ENCODE results near the gene AMER2.

AMER2 gene

GRCh38 chr13:25157681-25158080 lies 14.4 kb downstream of the AMER2 start:
- TF ChIP-seq CTCF (IDR thresholded peaks at IDR 0.05; ENCODE audit: insufficient read depth, missing control alignments), result no peak
- no peak for DNase-seq (ENCODE audit: insufficient read length, low spot score)
- no peak for FAIRE-seq

- no peak for TF ChIP-seq CTCF (IDR thresholded peaks at IDR 0.05; ENCODE audit: insufficient read depth, missing control alignments)
Observed at GRCh38 chr13:25153736-25154135, 18.4 kb downstream of the AMER2 start.

GRCh38 chr13:25151626-25152195 lies 20.4 kb downstream of the AMER2 start:
- no peak for TF ChIP-seq CTCF (IDR thresholded peaks at IDR 0.05; ENCODE audit: insufficient read depth, missing control alignments)
- FAIRE-seq (no peak), DNase-seq (ENCODE audit: insufficient read length, low spot score) (no peak)

More at GRCh38 chr13:25153736-25154135, 18.4 kb downstream of the AMER2 start:
- DNase-seq (ENCODE audit: insufficient read length, low spot score) (no peak), FAIRE-seq (no peak)

GRCh38 chr13:25149711-25150110 lies 22.4 kb downstream of the AMER2 start:
- DNase-seq (ENCODE audit: insufficient read length, low spot score), result no peak
- FAIRE-seq, result no peak
- TF ChIP-seq CTCF (IDR thresholded peaks at IDR 0.05; ENCODE audit: insufficient read depth, missing control alignments), result no peak

GRCh38 chr13:25148402-25148771 lies 23.7 kb downstream of the AMER2 start:
- TF ChIP-seq CTCF (IDR thresholded peaks at IDR 0.05; ENCODE audit: insufficient read depth, missing control alignments), result no peak
- no peak for FAIRE-seq
- no peak for DNase-seq (ENCODE audit: insufficient read length, low spot score)

- TF ChIP-seq CTCF (IDR thresholded peaks at IDR 0.05; ENCODE audit: insufficient read depth, missing control alignments), result no peak
- FAIRE-seq (no peak), DNase-seq (ENCODE audit: insufficient read length, low spot score) (no peak)
Observed at GRCh38 chr13:25147638-25148401, 24.3 kb downstream of the AMER2 start.

GRCh38 chr13:25143706-25144105 lies 28.4 kb downstream of the AMER2 start:
- no peak for TF ChIP-seq CTCF (IDR thresholded peaks at IDR 0.05; ENCODE audit: insufficient read depth, missing control alignments)
- no peak for DNase-seq (ENCODE audit: insufficient read length, low spot score)
- no peak for FAIRE-seq
